Testis (tissue), 3 donors: ENCODE results near the gene ITPR2. TPM values are rescaled to one million over a fixed set of nuclear protein-coding genes. Genes with fewer than 3 reads are reported as not detected.

Experiments used
- DNase-seq: peaks from one replicate; pipeline ENCODE4 v3.0.0-alpha.2; 2019
- H3K27ac ChIP-seq, 2 donors: fragments of 200-600 bp; sonication (generic); one replicate each; pipeline ENCODE4 v1.5.1; 2019
- H3K27me3 ChIP-seq: fragments of 200-600 bp; sonication (generic); one replicate; pipeline ENCODE4 v1.5.1; 2019
- H3K36me3 ChIP-seq: fragments of 200-600 bp; sonication (generic); one replicate; pipeline ENCODE4 v1.5.1; 2017; ENCODE audit warnings: low read depth; ENCODE audit errors: missing control alignments
- H3K4me1 ChIP-seq: fragments of 200-600 bp; sonication (generic); one replicate; pipeline ENCODE4 v1.5.1; 2019
- H3K4me3 ChIP-seq, 2 donors: fragments of 200-600 bp; sonication (generic); one replicate each; pipeline ENCODE4 v1.5.1; 2017 to 2019
- H3K9me3 ChIP-seq: fragments of 200-600 bp; sonication (generic); one replicate; pipeline ENCODE4 v1.5.1; 2017
- CTCF ChIP-seq, 3 experiments: fragments of 450-650 bp in 2 of 3; fragments of 200-600 bp in 1 of 3; sonication (generic) in 1 of 3; IDR thresholded peaks; one replicate each; pipeline ENCODE4 v1.5.1; 2016 to 2019; ENCODE audit warnings: antibody characterized with exemption in 3 of 3, mild to moderate bottlenecking in 2 of 3, moderate library complexity in 1 of 3
- POLR2A ChIP-seq: fragments of 450-650 bp; IDR thresholded peaks from one replicate; pipeline ENCODE4 v1.6.1; 2017; ENCODE audit warnings: antibody characterized with exemption, mild to moderate bottlenecking, moderate library complexity
- WGBS, 2 donors: methylation state at CpG; one replicate each; pipeline ENCODE4 v1.1.5; 2018; 5-methylcytosine and 5-hydroxymethylcytosine counted together
- intact Hi-C: fragments of 100-400 bp; cut with DNase I; formaldehyde crosslinking; loops from one replicate; pipeline ENCODE4 v1.15.1; 2023; ENCODE audit warnings: low total_unique reads
- polyA plus RNA-seq: library from polyadenylated mRNA; stranded (reverse); fragments of 350-450 nt; fragmentation: Illumina TruSeq; extraction: RNeasy Lipid Tissue Mini Kit (QIAGEN cat#74804); gene quantifications from one replicate; pipeline ENCODE4 v1.2.3, GENCODE V29; 2014; ENCODE audit warnings: low read depth, low replicate concordance; ENCODE audit not compliant: insufficient read depth
- total RNA-seq, 2 donors: library from RNA; depleted of rRNA; stranded (reverse); fragments of >200 nt; gene quantifications; one replicate each; pipeline ENCODE4 v1.2.3, GENCODE V29; 2016

Gene ITPR2
- total and polyA plus RNA-seq, 3 donors from 2014 or later = 4.9 to 60.6 (median 56.9) TPM

- TF ChIP-seq POLR2A = no peak
- TF ChIP-seq CTCF (IDR thresholded peaks at IDR 0.05) = no peak
- no peak for DNase-seq
- WGBS, 2 donors = 87 to 89% methylated on average over 2 of the region's 2 CpGs
- no peak overlapping the region for H3K27ac ChIP-seq
- H3K4me1 ChIP-seq = no peaks in the 10 kb centered on the region
- intact Hi-C loops = no loop called here
- H3K9me3 ChIP-seq = no peaks in the 10 kb centered on the region
- H3K36me3 ChIP-seq = no peaks in the 10 kb centered on the region
- H3K4me3 ChIP-seq = no peak overlapping the region
- H3K27me3 ChIP-seq = no peaks in the 10 kb centered on the region
These were observed 322.7 kb downstream of the ITPR2 start for GRCh38 chr12:26510354-26510674.

- no peak for TF ChIP-seq POLR2A
- TF ChIP-seq CTCF (IDR thresholded peaks at IDR 0.05) = no peak
- Histone ChIP-seq H3K36me3 (no peaks in the 10 kb centered on the region), H3K27ac (no peak overlapping the region)
These were observed 325.4 kb downstream of the ITPR2 start for GRCh38 chr12:26507613-26508012.

GRCh38 chr12:26499979-26500640 is 332.9 kb downstream of the ITPR2 start:
- no peak overlapping the region for H3K27ac ChIP-seq
- H3K4me1 ChIP-seq = no peaks in the 10 kb centered on the region
- no peaks in the 10 kb centered on the region for H3K27me3 ChIP-seq
- H3K9me3 ChIP-seq = no peaks in the 10 kb centered on the region
- no peak for TF ChIP-seq CTCF (IDR thresholded peaks at IDR 0.05)
- no peak for TF ChIP-seq POLR2A
- intact Hi-C loops = no loop called here
- H3K36me3 ChIP-seq = no peaks in the 10 kb centered on the region
- 86 to 87% methylated on average over 1 of the region's 1 CpG for WGBS, 2 donors
- no peak overlapping the region for H3K4me3 ChIP-seq
- DNase-seq = no peak

More at GRCh38 chr12:26507613-26508012, 325.4 kb downstream of the ITPR2 start:
- Histone ChIP-seq H3K4me1 (no peaks in the 10 kb centered on the region), H3K9me3 (no peaks in the 10 kb centered on the region), H3K4me3 (no peak overlapping the region), H3K27me3 (no peaks in the 10 kb centered on the region)
- 90 to 100% methylated on average over 1 of the region's 1 CpG for WGBS, 2 donors
- DNase-seq = no peak
- intact Hi-C loops = no loop called here

GRCh38 chr12:26496170-26496569 is 336.8 kb downstream of the ITPR2 start:
- Histone ChIP-seq H3K4me1 (no peaks in the 10 kb centered on the region), H3K9me3 (no peaks in the 10 kb centered on the region), H3K27me3 (no peaks in the 10 kb centered on the region), H3K4me3 (no peak overlapping the region), H3K27ac (no peak overlapping the region), H3K36me3 (no peaks in the 10 kb centered on the region)
- no peak for DNase-seq
- no peak for TF ChIP-seq POLR2A
- TF ChIP-seq CTCF (IDR thresholded peaks at IDR 0.05) = no peak
- intact Hi-C loops = no loop called here
- 90 to 97% methylated on average over 1 of the region's 1 CpG for WGBS, 2 donors

- TF ChIP-seq POLR2A = no peak
- TF ChIP-seq CTCF (IDR thresholded peaks at IDR 0.05) = no peak
- Histone ChIP-seq H3K4me1 (no peaks in the 10 kb centered on the region), H3K27me3 (no peaks in the 10 kb centered on the region), H3K9me3 (no peaks in the 10 kb centered on the region), H3K27ac (no peak overlapping the region), H3K4me3 (no peak overlapping the region), H3K36me3 (no peaks in the 10 kb centered on the region)
- DNase-seq = no peak
- 91 to 94% methylated on average over 3 of the region's 3 CpGs for WGBS, 2 donors
- intact Hi-C loops = no loop called here
These were observed 339.3 kb downstream of the ITPR2 start for GRCh38 chr12:26493656-26494055.
